OCI-LY3 (cell line): ENCODE data around the gene FNBP1.
A peak's percentile ranks its signal among the peaks of the same experiment; 100 is the strongest.
"Not testable (repeated sequence)": the region's sequence is repeated elsewhere in the genome, so short reads cannot be mapped to it uniquely, and the experiment has no call there.

Experiments
- H2AFZ ChIP-seq: fragments of 200-600, 300-600 bp; shearing (Covaris generic); 2 replicates; pipeline ENCODE4 v1.6.0; 2014; ENCODE audit warnings: antibody characterized with exemption, low read depth, low read length
- H3K27ac ChIP-seq: fragments of 200-600, 300-600 bp; sonication (generic); 2 replicates; pipeline ENCODE4 v1.5.1; 2014; ENCODE audit warnings: mild to moderate bottlenecking, low read length, moderate library complexity, mixed read lengths
- H3K27me3 ChIP-seq: fragments of 200-600, 300-600 bp; sonication (generic); 2 replicates; pipeline ENCODE4 v1.6.1; 2014; ENCODE audit warnings: low read depth, low read length, mixed read lengths
- H3K36me3 ChIP-seq: fragments of 200-600, 300-600 bp; sonication (generic); replicated peaks from 2 replicates; pipeline ENCODE3; 2014; ENCODE audit warnings: low read depth, low read length, mixed read lengths
- H3K4me1 ChIP-seq: fragments of 300-600, 200-600 bp; sonication (generic); 2 replicates; pipeline ENCODE4 v1.6.1; 2014; ENCODE audit warnings: low read length, mixed read lengths
- H3K4me2 ChIP-seq: fragments of 200-600, 300-600 bp; sonication (generic); 2 replicates; pipeline ENCODE4 v1.6.1; 2014; ENCODE audit warnings: low read length, mixed read lengths
- H3K4me3 ChIP-seq: fragments of 300-600, 200-600 bp; sonication (generic); 2 replicates; pipeline ENCODE4 v1.5.1; 2014; ENCODE audit warnings: antibody characterized with exemption, mild to moderate bottlenecking, low read length, moderate library complexity
- H3K79me2 ChIP-seq: fragments of 300-600, 200-600 bp; shearing (Covaris generic); 2 replicates; pipeline ENCODE4 v1.6.1; 2014; ENCODE audit warnings: mild to moderate bottlenecking, low read length, mixed read lengths
- H3K9ac ChIP-seq: fragments of 300-600, 200-600 bp; shearing (Covaris generic); 2 replicates; pipeline ENCODE4 v1.6.0; 2014; ENCODE audit warnings: mild to moderate bottlenecking, low read length, moderate library complexity
- H3K9me3 ChIP-seq: fragments of 200-600, 300-600 bp; shearing (Covaris generic); 2 replicates; pipeline ENCODE4 v1.6.1; 2014; ENCODE audit warnings: low read length, mixed read lengths; ENCODE audit not compliant: insufficient read depth
- H4K20me1 ChIP-seq: fragments of 200-600, 300-600 bp; sonication (generic); 2 replicates; pipeline ENCODE4 v1.6.1; 2016; ENCODE audit warnings: low read length, mixed read lengths; ENCODE audit not compliant: insufficient read depth
- CTCF ChIP-seq: fragments of 200-600, 300-600 bp; sonication (generic); IDR thresholded peaks from 2 replicates; pipeline ENCODE4 v1.5.1; 2014; ENCODE audit warnings: antibody characterized with exemption, low read length, low read depth
- EZH2phosphoT487 ChIP-seq: fragments of 200-600 bp; shearing (Covaris generic); IDR thresholded peaks from 2 replicates; pipeline ENCODE4 v1.6.1; 2018; ENCODE audit warnings: antibody characterized with exemption, mixed run types, low read depth

FNBP1 gene

GRCh38 chr9:129996161-129996830, 46.7 kb downstream of the FNBP1 start:
- Histone ChIP-seq H3K36me3 (peaks cover 35% of the 10 kb centered on the region), H3K27ac (peak overlapping the region; percentile 94), H3K4me3 (peak overlapping the region; percentile 55), H3K79me2 (peaks cover 100% of the 10 kb centered on the region), H3K27me3 (no peaks in the 10 kb centered on the region), H4K20me1 (peaks cover 41% of the 10 kb centered on the region), H3K4me1 (peaks cover 85% of the 10 kb centered on the region), H2AFZ (no peak overlapping the region), H3K4me2 (peak overlapping the region; percentile 88), H3K9me3 (no peaks in the 10 kb centered on the region), H3K9ac (peak overlapping the region; percentile 76)
- TF ChIP-seq CTCF (no peak), EZH2phosphoT487 (no peak)

GRCh38 chr9:129995409-129996160, 47.4 kb downstream of the FNBP1 start:
- Histone ChIP-seq H3K36me3 (peaks cover 35% of the 10 kb centered on the region), H3K27me3 (no peaks in the 10 kb centered on the region), H3K27ac (peak overlapping the region; percentile 94), H3K79me2 (peaks cover 100% of the 10 kb centered on the region), H3K4me1 (peaks cover 92% of the 10 kb centered on the region), H3K9ac (peak overlapping the region; percentile 76), H3K4me2 (peak overlapping the region; percentile 88), H4K20me1 (peaks cover 35% of the 10 kb centered on the region), H3K4me3 (peak overlapping the region; percentile 55), H2AFZ (no peak overlapping the region), H3K9me3 (no peaks in the 10 kb centered on the region)
- TF ChIP-seq CTCF (no peak), EZH2phosphoT487 (no peak)

- Histone ChIP-seq H2AFZ (no peak overlapping the region), H3K9me3 (no peaks in the 10 kb centered on the region), H3K4me2 (peak overlapping the region; percentile 88), H3K27me3 (no peaks in the 10 kb centered on the region), H3K79me2 (peaks cover 100% of the 10 kb centered on the region), H3K4me1 (peaks cover 97% of the 10 kb centered on the region), H3K36me3 (peaks cover 31% of the 10 kb centered on the region), H4K20me1 (peaks cover 31% of the 10 kb centered on the region), H3K4me3 (peak overlapping the region; percentile 55), H3K9ac (peak overlapping the region; percentile 76), H3K27ac (peak overlapping the region; percentile 94)
- TF ChIP-seq EZH2phosphoT487 = no peak
- no peak for TF ChIP-seq CTCF
Measured at GRCh38 chr9:129994882-129995281, 48.1 kb downstream of the FNBP1 start.

GRCh38 chr9:129991139-129991538, 51.9 kb downstream of the FNBP1 start:
- peak overlapping the region; percentile 94 for H3K27ac ChIP-seq
- peaks cover 22% of the 10 kb centered on the region for H3K36me3 ChIP-seq
- H4K20me1 ChIP-seq = peaks cover 33% of the 10 kb centered on the region
- not testable (repeated sequence) for H3K27me3 ChIP-seq, H2AFZ ChIP-seq, H3K9me3 ChIP-seq
- peak overlapping the region; percentile 86 for H3K4me2 ChIP-seq
- H3K9ac ChIP-seq = peak overlapping the region; percentile 67; the same call in 1 of the 2 replicates
- peak overlapping the region; percentile 36 for H3K4me3 ChIP-seq
- H3K4me1 ChIP-seq = peaks cover 95% of the 10 kb centered on the region
- peaks cover 100% of the 10 kb centered on the region for H3K79me2 ChIP-seq
